HG03432 (cell line): Measurements from ENCODE around the gene SLPI.

Source experiments
- ATAC-seq: cut with Tn5 transposase; IDR thresholded peaks from one replicate; pipeline ENCODE4 v1.9.1; 2021; ENCODE audit warnings: mild to moderate bottlenecking, moderate library complexity; ENCODE audit not compliant: unreplicated experiment

SLPI gene

GRCh38 chr20:45275338-45275737, 21.0 kb upstream of the SLPI start:
- ATAC-seq = no peak

- no peak for ATAC-seq
These were observed 15.4 kb upstream of the SLPI start for GRCh38 chr20:45269754-45270270.

GRCh38 chr20:45269056-45269455, 14.7 kb upstream of the SLPI start:
- ATAC-seq = no peak

- no peak for ATAC-seq
These were observed 14.2 kb upstream of the SLPI start for GRCh38 chr20:45268531-45268930.

- no peak for ATAC-seq
These were observed 12.6 kb upstream of the SLPI start for GRCh38 chr20:45266977-45267376.

- no peak for ATAC-seq
These were observed 9.3 kb upstream of the SLPI start for GRCh38 chr20:45263556-45264266.

GRCh38 chr20:45258664-45259063, 4.3 kb upstream of the SLPI start:
- ATAC-seq = no peak

- no peak for ATAC-seq
These were observed 3.9 kb upstream of the SLPI start for GRCh38 chr20:45258259-45258658.

- no peak for ATAC-seq
These were observed 3.3 kb upstream of the SLPI start for GRCh38 chr20:45257711-45258110.

- no peak for ATAC-seq
These were observed 2.8 kb upstream of the SLPI start for GRCh38 chr20:45257161-45257560.

GRCh38 chr20:45253261-45253660, 1.1 kb downstream of the SLPI start:
- ATAC-seq = no peak

GRCh38 chr20:45251884-45252560, 2.3 kb downstream of the SLPI start:
- no peak for ATAC-seq

GRCh38 chr20:45248609-45249008, 5.8 kb downstream of the SLPI start:
- no peak for ATAC-seq

- no peak for ATAC-seq
These were observed 6.5 kb downstream of the SLPI start for GRCh38 chr20:45247865-45248264.

GRCh38 chr20:45246109-45246508, 8.3 kb downstream of the SLPI start:
- ATAC-seq = no peak

- ATAC-seq = no peak
These were observed 16.2 kb downstream of the SLPI start for GRCh38 chr20:45238139-45238538.

- ATAC-seq = no peak
These were observed 18.4 kb downstream of the SLPI start for GRCh38 chr20:45235995-45236394.

- no peak for ATAC-seq
These were observed 23.7 kb downstream of the SLPI start for GRCh38 chr20:45230631-45231030.

GRCh38 chr20:45229264-45230056, 24.9 kb downstream of the SLPI start:
- no peak for ATAC-seq

GRCh38 chr20:45226287-45226686, 28.1 kb downstream of the SLPI start:
- ATAC-seq = no peak

- ATAC-seq = no peak
These were observed 31.2 kb downstream of the SLPI start for GRCh38 chr20:45223136-45223535.

GRCh38 chr20:45221076-45221475, 33.3 kb downstream of the SLPI start, which contains the start of gene SEMG2:
Gene SEMG2 (plus strand): TSS chr20:45221373. CDS start chr20:45221390, 17 bp downstream.
- ATAC-seq = no peak
